Kidney (tissue), 14 donors: Measurements from ENCODE around the gene SH2D2A. TPM values are rescaled to one million over a fixed set of nuclear protein-coding genes. Genes with fewer than 3 reads are reported as not detected.

ENCODE experiments used
- DNase-seq, 5 donors: peaks; one replicate each; pipeline ENCODE4 v3.0.0-alpha.2; 2013 to 2020
- FAIRE-seq: peaks from 2 replicates; lab custom pipeline; 2012; peaks lifted over from hg19 to GRCh38; lab: Jason Lieb, UNC
- H3K27ac ChIP-seq, 2 donors: one replicate each; pipeline ENCODE4 v1.7.0; 2013; ENCODE audit warnings: low read depth in 2 of 2, low read length in 2 of 2, inconsistent platforms in 1 of 2
- H3K27me3 ChIP-seq: one replicate; pipeline ENCODE4 v1.7.1; 2013; ENCODE audit warnings: low read length, inconsistent platforms; ENCODE audit not compliant: control insufficient read depth, insufficient read depth
- H3K36me3 ChIP-seq, 3 donors: one replicate each; pipeline versions ENCODE4 v1.7.0 to v1.7.1; 2013; ENCODE audit warnings: low read length in 3 of 3, control low read depth in 1 of 3, inconsistent platforms in 1 of 3; ENCODE audit not compliant: insufficient read depth in 3 of 3, control insufficient read depth in 2 of 3
- H3K4me1 ChIP-seq, 3 donors: one replicate each; pipeline versions ENCODE4 v1.7.0 to v1.7.1; 2013; ENCODE audit warnings: low read length in 3 of 3, inconsistent platforms in 1 of 3, low read depth in 1 of 3; ENCODE audit not compliant: control insufficient read depth in 2 of 3, insufficient read depth in 2 of 3
- H3K4me3 ChIP-seq, 3 donors: one replicate each; pipeline versions ENCODE4 v1.7.0 to v1.8.1; 2013; ENCODE audit warnings: low read length in 3 of 3, control low read depth in 1 of 3, inconsistent platforms in 1 of 3
- H3K9ac ChIP-seq, 3 donors: one replicate each; pipeline versions ENCODE4 v1.7.0 to v1.7.1; 2013; ENCODE audit warnings: low read length in 3 of 3, control low read depth in 1 of 3, inconsistent platforms in 1 of 3
- H3K9me3 ChIP-seq, 3 donors: one replicate each; pipeline versions ENCODE4 v1.7.0 to v1.7.1; 2013; ENCODE audit warnings: low read length in 3 of 3, control low read depth in 1 of 3, inconsistent platforms in 1 of 3; ENCODE audit not compliant: control insufficient read depth in 2 of 3, insufficient read depth in 1 of 3
- CTCF ChIP-seq: IDR thresholded peaks from 3 replicates; pipeline ENCODE4 v1.5.1; 2012; ENCODE audit warnings: mild to moderate bottlenecking, moderate library complexity, borderline replicate concordance; ENCODE audit not compliant: insufficient read depth; ENCODE audit errors: extremely low read depth
- intact Hi-C: fragments of 100-400 bp; cut with DNase I; formaldehyde crosslinking; loops from one replicate; pipeline ENCODE4 v1.11.1; 2022
- polyA plus RNA-seq: library from polyadenylated mRNA; stranded (reverse); fragments of 350-450 nt; fragmentation: Illumina TruSeq; extraction: RNeasy Lipid Tissue Mini Kit (QIAGEN cat#74804); gene quantifications from one replicate; pipeline ENCODE4 v1.2.3, GENCODE V29; 2014; ENCODE audit warnings: low read depth, low replicate concordance; ENCODE audit not compliant: insufficient read depth
- total RNA-seq: library from RNA; stranded (reverse); fragmentation: NEBNext Ultra II Directional; extraction: Animal tissue kit (Norgen Biotek cat#: 25700); gene quantifications from one replicate; pipeline ENCODE4 v1.2.1, GENCODE V29; 2021
- donor health status: control.
- donor health status: control.
- donor health status: control.
- donor health status: control.
- donor health status: control.
- donor health status: DM: yes; HTN: yes; CAD: no.
- donor health status: Normal renal cell carcinoma (clear cell type).

SH2D2A gene
- total and polyA plus RNA-seq, 2 donors from 2014 or later, result 0.32 to 4.3 TPM

- no peak overlapping the region for H3K27ac ChIP-seq
- H3K9me3 ChIP-seq, result no peaks in the 10 kb centered on the region
- peaks cover 0 to 7% (median 5%) of the 10 kb centered on the region in 3 donors for H3K4me1 ChIP-seq
- H3K9ac ChIP-seq, result no peak overlapping the region
- no peak overlapping the region for H3K4me3 ChIP-seq
- TF ChIP-seq CTCF, result no peak
- H3K36me3 ChIP-seq, result no peaks in the 10 kb centered on the region
- no peak for FAIRE-seq
- no peak for DNase-seq
- intact Hi-C loops, result no loop called here
- H3K27me3 ChIP-seq, result no peaks in the 10 kb centered on the region
These were observed 60.3 kb downstream of the SH2D2A start for GRCh38 chr1:156756355-156756754.

Other genes starting within 250 kb of the SH2D2A start
- gene IQGAP3, start 244.3 kb downstream of the SH2D2A start, total RNA-seq, result 1.7 TPM
- 0.13 TPM for gene IQGAP3, start 244.3 kb downstream of the SH2D2A start, polyA plus RNA-seq
- 0.57 TPM for gene TTC24, start 237.1 kb downstream of the SH2D2A start, total RNA-seq
- not detected for gene TTC24, start 237.1 kb downstream of the SH2D2A start, polyA plus RNA-seq
- gene NAXE, start 225.1 kb downstream of the SH2D2A start, total RNA-seq, result 78.0 TPM
- gene NAXE, start 225.1 kb downstream of the SH2D2A start, polyA plus RNA-seq, result 221 TPM
- 24.0 TPM for gene GPATCH4, start 215.4 kb downstream of the SH2D2A start, total RNA-seq
- gene GPATCH4, start 215.4 kb downstream of the SH2D2A start, polyA plus RNA-seq, result 26.2 TPM
- gene HAPLN2, start 197.4 kb downstream of the SH2D2A start, total RNA-seq, result 1.9 TPM
- 0.30 TPM for gene HAPLN2, start 197.4 kb downstream of the SH2D2A start, polyA plus RNA-seq
- 0.19 TPM for gene BCAN, start 174.7 kb downstream of the SH2D2A start, total RNA-seq
- gene BCAN, start 174.7 kb downstream of the SH2D2A start, polyA plus RNA-seq, result 0.45 TPM
- gene NES, start 139.4 kb downstream of the SH2D2A start, total RNA-seq, result 50.7 TPM
- 44.3 TPM for gene NES, start 139.4 kb downstream of the SH2D2A start, polyA plus RNA-seq
- 15.2 TPM for gene CRABP2, start 111.3 kb downstream of the SH2D2A start, total RNA-seq
- gene CRABP2, start 111.3 kb downstream of the SH2D2A start, polyA plus RNA-seq, result 21.6 TPM
- 35.2 TPM for gene METTL25B, start 88.4 kb downstream of the SH2D2A start, total RNA-seq
- gene METTL25B, start 88.4 kb downstream of the SH2D2A start, polyA plus RNA-seq, result 29.4 TPM
- 23.3 TPM for gene ISG20L2, start 88.1 kb downstream of the SH2D2A start, total RNA-seq
- gene ISG20L2, start 88.1 kb downstream of the SH2D2A start, polyA plus RNA-seq, result 13.3 TPM
- 71.9 TPM for gene MRPL24, start 75.8 kb downstream of the SH2D2A start, total RNA-seq
- gene MRPL24, start 75.8 kb downstream of the SH2D2A start, polyA plus RNA-seq, result 174 TPM
- gene HDGF, start 65.2 kb downstream of the SH2D2A start, total RNA-seq, result 198 TPM
- gene HDGF, start 65.2 kb downstream of the SH2D2A start, polyA plus RNA-seq, result 206 TPM
- 52.8 TPM for gene PRCC, start 49.3 kb downstream of the SH2D2A start, total RNA-seq
- 50.5 TPM for gene PRCC, start 49.3 kb downstream of the SH2D2A start, polyA plus RNA-seq
- 0.35 TPM for gene INSRR, start 42.3 kb upstream of the SH2D2A start, total RNA-seq
- gene INSRR, start 42.3 kb upstream of the SH2D2A start, polyA plus RNA-seq, result 2.4 TPM
- 1.0 TPM for gene NTRK1, start 44.0 kb upstream of the SH2D2A start, total RNA-seq
- 1.3 TPM for gene NTRK1, start 44.0 kb upstream of the SH2D2A start, polyA plus RNA-seq
- gene PEAR1, start 76.9 kb upstream of the SH2D2A start, total RNA-seq, result 17.2 TPM
- gene PEAR1, start 76.9 kb upstream of the SH2D2A start, polyA plus RNA-seq, result 4.5 TPM
- gene LRRC71, start 103.8 kb upstream of the SH2D2A start, total RNA-seq, result 0.50 TPM
- 0.19 TPM for gene LRRC71, start 103.8 kb upstream of the SH2D2A start, polyA plus RNA-seq
- gene ARHGEF11, start 228.9 kb upstream of the SH2D2A start, total RNA-seq, result 36.4 TPM
- 8.8 TPM for gene ARHGEF11, start 228.9 kb upstream of the SH2D2A start, polyA plus RNA-seq